OCI-LY3 (cell line): ENCODE data around the gene CBX4.

Experiments
- H2AFZ ChIP-seq: fragments of 200-600, 300-600 bp; shearing (Covaris generic); 2 replicates; pipeline ENCODE4 v1.6.0; 2014; ENCODE audit warnings: antibody characterized with exemption, low read depth, low read length
- H3K27ac ChIP-seq: fragments of 200-600, 300-600 bp; sonication (generic); 2 replicates; pipeline ENCODE4 v1.5.1; 2014; ENCODE audit warnings: mild to moderate bottlenecking, low read length, moderate library complexity, mixed read lengths
- H3K27me3 ChIP-seq: fragments of 200-600, 300-600 bp; sonication (generic); 2 replicates; pipeline ENCODE4 v1.6.1; 2014; ENCODE audit warnings: low read depth, low read length, mixed read lengths
- H3K36me3 ChIP-seq: fragments of 200-600, 300-600 bp; sonication (generic); replicated peaks from 2 replicates; pipeline ENCODE3; 2014; ENCODE audit warnings: low read depth, low read length, mixed read lengths
- H3K4me1 ChIP-seq: fragments of 300-600, 200-600 bp; sonication (generic); 2 replicates; pipeline ENCODE4 v1.6.1; 2014; ENCODE audit warnings: low read length, mixed read lengths
- H3K4me2 ChIP-seq: fragments of 200-600, 300-600 bp; sonication (generic); 2 replicates; pipeline ENCODE4 v1.6.1; 2014; ENCODE audit warnings: low read length, mixed read lengths
- H3K4me3 ChIP-seq: fragments of 300-600, 200-600 bp; sonication (generic); 2 replicates; pipeline ENCODE4 v1.5.1; 2014; ENCODE audit warnings: antibody characterized with exemption, mild to moderate bottlenecking, low read length, moderate library complexity
- H3K79me2 ChIP-seq: fragments of 300-600, 200-600 bp; shearing (Covaris generic); 2 replicates; pipeline ENCODE4 v1.6.1; 2014; ENCODE audit warnings: mild to moderate bottlenecking, low read length, mixed read lengths
- H3K9ac ChIP-seq: fragments of 300-600, 200-600 bp; shearing (Covaris generic); 2 replicates; pipeline ENCODE4 v1.6.0; 2014; ENCODE audit warnings: mild to moderate bottlenecking, low read length, moderate library complexity
- H3K9me3 ChIP-seq: fragments of 200-600, 300-600 bp; shearing (Covaris generic); 2 replicates; pipeline ENCODE4 v1.6.1; 2014; ENCODE audit warnings: low read length, mixed read lengths; ENCODE audit not compliant: insufficient read depth
- H4K20me1 ChIP-seq: fragments of 200-600, 300-600 bp; sonication (generic); 2 replicates; pipeline ENCODE4 v1.6.1; 2016; ENCODE audit warnings: low read length, mixed read lengths; ENCODE audit not compliant: insufficient read depth
- EZH2phosphoT487 ChIP-seq: fragments of 200-600 bp; shearing (Covaris generic); IDR thresholded peaks from 2 replicates; pipeline ENCODE4 v1.6.1; 2018; ENCODE audit warnings: antibody characterized with exemption, mixed run types, low read depth
- TF ChIP-seq, protein P1 (sequence below): fragments of 200-600, 300-600 bp; sonication (generic); IDR thresholded peaks from 2 replicates; pipeline ENCODE4 v1.5.1; 2014; ENCODE audit warnings: antibody characterized with exemption, low read length, low read depth

CBX4 gene

DNA sequence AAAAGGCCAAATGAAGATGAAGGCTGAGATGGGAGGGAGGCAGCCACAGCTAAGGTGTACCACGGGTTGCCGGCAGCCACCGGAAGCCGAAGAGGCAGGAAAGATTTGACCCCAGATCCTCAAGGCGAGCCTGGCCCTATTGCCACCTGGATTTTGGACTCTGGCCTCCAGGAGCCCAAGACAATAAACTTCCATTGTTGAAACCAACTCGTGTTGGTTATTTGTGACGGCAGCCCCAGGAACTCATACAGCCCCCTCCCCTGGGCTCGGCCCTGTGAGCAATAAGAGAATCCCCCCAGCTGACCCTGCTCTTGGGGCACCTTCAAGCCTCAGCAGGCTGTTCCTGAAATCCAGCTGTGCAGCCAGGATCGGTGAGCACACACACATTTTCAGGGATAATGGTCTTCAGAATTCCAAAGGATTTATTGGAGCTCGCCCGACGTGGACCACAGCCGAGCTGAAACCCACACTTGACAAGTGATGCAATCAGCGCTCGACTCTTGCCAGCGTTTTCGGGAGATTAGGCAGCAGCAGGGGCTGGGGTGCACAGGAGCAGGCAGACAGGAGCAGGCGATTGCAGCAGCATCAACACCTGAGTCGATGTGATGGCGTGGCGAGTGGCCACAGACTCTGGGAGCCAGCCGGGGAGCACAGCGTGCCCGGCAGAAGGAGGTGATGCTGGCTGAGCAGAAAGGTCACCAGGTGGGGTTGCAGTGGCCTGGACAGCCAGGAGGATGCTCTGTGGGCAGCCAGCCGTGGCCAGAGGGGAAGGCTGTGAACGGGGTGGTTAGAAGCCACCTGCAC lies 22.4 kb upstream of the CBX4 start:
- Histone ChIP-seq H3K27me3 (peaks cover 9% of the 10 kb centered on the region), H2AFZ (no peak overlapping the region), H3K4me1 (peaks cover 24% of the 10 kb centered on the region), H4K20me1 (no peaks in the 10 kb centered on the region), H3K4me3 (no peak overlapping the region), H3K79me2 (no peaks in the 10 kb centered on the region), H3K9ac (no peak overlapping the region), H3K36me3 (no peaks in the 10 kb centered on the region), H3K4me2 (0 out of 2 replicates have a peak overlapping the region, but pooled peaks have one; percentile 32), H3K9me3 (no peaks in the 10 kb centered on the region), H3K27ac (no peak overlapping the region)
- no peak for TF ChIP-seq EZH2phosphoT487
- TF ChIP-seq, protein P1, sequence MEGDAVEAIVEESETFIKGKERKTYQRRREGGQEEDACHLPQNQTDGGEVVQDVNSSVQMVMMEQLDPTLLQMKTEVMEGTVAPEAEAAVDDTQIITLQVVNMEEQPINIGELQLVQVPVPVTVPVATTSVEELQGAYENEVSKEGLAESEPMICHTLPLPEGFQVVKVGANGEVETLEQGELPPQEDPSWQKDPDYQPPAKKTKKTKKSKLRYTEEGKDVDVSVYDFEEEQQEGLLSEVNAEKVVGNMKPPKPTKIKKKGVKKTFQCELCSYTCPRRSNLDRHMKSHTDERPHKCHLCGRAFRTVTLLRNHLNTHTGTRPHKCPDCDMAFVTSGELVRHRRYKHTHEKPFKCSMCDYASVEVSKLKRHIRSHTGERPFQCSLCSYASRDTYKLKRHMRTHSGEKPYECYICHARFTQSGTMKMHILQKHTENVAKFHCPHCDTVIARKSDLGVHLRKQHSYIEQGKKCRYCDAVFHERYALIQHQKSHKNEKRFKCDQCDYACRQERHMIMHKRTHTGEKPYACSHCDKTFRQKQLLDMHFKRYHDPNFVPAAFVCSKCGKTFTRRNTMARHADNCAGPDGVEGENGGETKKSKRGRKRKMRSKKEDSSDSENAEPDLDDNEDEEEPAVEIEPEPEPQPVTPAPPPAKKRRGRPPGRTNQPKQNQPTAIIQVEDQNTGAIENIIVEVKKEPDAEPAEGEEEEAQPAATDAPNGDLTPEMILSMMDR = no peak

DNA sequence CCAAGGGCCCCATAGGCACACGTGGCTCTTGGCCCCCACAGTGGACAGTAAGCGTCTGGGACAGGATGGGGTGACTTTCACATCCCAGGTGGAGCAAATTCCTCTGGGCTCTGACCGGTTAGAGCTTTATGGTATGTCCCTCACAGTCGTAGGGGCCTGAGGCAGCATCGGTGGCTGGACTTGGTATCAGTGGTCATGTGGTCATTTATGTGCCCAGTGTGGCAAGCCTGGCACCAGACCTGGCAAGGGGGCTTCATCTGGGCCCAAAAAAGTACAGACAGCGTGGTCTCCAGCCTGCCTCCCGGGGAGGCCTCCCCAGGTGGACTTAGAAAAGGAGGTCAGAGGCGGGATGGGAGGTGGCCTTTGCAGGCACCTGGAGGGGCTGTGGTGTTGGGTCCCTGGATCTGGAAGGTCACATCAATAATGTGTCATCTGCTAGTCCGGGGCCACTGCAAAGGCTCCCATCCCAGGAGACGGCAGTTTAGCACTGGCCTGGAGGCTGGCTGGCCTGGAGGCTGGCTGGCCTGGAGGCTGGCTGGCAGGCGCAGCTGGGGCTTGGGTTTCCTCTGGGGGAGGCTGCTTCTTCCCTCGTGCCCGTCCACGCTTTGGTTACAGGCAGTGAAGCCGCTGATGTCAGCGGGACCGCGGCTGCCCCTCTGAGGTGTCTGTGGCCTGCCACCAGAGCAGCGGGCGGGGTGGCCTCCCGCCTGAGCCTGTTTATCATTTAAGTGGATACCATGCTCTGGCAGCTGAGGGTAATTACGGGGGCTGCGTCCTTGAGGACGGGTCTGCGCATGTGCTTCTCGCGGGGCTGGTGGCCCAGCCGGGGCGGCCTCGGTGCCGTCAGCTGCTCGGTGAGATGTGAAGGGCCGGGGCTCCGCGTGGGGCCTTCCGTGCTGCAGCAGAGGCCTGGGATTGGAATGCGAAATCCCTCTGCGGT lies 20.7 kb upstream of the CBX4 start:
- H3K4me3 ChIP-seq = no peak overlapping the region
- H3K36me3 ChIP-seq = no peaks in the 10 kb centered on the region
- no peaks in the 10 kb centered on the region for H3K9me3 ChIP-seq
- no peak overlapping the region for H3K9ac ChIP-seq
- H3K4me1 ChIP-seq = peaks cover 10% of the 10 kb centered on the region
- peaks cover 9% of the 10 kb centered on the region for H3K27me3 ChIP-seq
- no peaks in the 10 kb centered on the region for H4K20me1 ChIP-seq
- H3K79me2 ChIP-seq = no peaks in the 10 kb centered on the region
- H3K4me2 ChIP-seq = no peak overlapping the region
- no peak overlapping the region for H3K27ac ChIP-seq
- no peak for TF ChIP-seq EZH2phosphoT487
- TF ChIP-seq, protein P1 = no peak
- H2AFZ ChIP-seq = no peak overlapping the region

DNA sequence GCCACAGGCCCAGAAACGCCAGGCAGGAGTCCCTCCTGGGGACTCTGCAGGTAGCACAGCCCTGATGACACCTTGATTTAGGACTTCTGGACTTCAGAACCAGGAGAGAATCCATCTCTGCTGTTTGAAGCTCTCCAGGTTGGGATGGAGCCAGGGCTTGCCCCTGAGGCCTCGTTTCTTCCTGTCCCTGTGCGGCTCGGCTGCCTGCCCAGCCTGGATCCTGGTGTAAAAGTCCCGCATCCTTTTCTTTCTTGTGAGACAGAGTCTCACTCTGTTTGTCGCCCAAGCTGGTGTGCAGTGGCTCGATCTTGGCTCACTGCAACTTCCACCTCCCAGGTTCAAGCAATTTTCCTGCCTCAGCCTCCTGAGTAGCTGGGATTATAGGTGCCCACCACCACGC lies 17.9 kb upstream of the CBX4 start:
- H3K4me2 ChIP-seq = no peak overlapping the region
- peaks cover 11% of the 10 kb centered on the region for H3K4me1 ChIP-seq
- TF ChIP-seq EZH2phosphoT487 = no peak
- TF ChIP-seq, protein P1 = no peak
- H3K9me3 ChIP-seq = no peaks in the 10 kb centered on the region
- no peaks in the 10 kb centered on the region for H4K20me1 ChIP-seq
- no peak overlapping the region for H3K4me3 ChIP-seq
- no peak overlapping the region for H2AFZ ChIP-seq
- H3K79me2 ChIP-seq = no peaks in the 10 kb centered on the region
- no peak overlapping the region for H3K27ac ChIP-seq
- no peak overlapping the region for H3K9ac ChIP-seq
- no peaks in the 10 kb centered on the region for H3K36me3 ChIP-seq
- 0 out of 2 replicates have a peak, but pooled peaks cover 2% of the 10 kb centered on the region for H3K27me3 ChIP-seq
